CD14-positive monocyte (primary cell): Measurements from ENCODE around the gene SMARCAL1. TPM values are rescaled to one million over a fixed set of nuclear protein-coding genes. Genes with fewer than 3 reads are reported as not detected.

Experiments
- DNase-seq, 3 donors: peaks; one replicate each; pipeline ENCODE4 v3.0.0-alpha.2; 2011 to 2022
- H2AFZ ChIP-seq: 2 replicates; pipeline ENCODE4 v1.6.0; 2012; ENCODE audit warnings: mild to moderate bottlenecking, low read depth, low read length, inconsistent platforms; ENCODE audit not compliant: insufficient read depth, poor library complexity, severe bottlenecking
- H3K27ac ChIP-seq, 2 donors: 1 replicate in 1 of 2; 2 replicates in 1 of 2; pipeline ENCODE4 v1.5.1; 2012 to 2013; ENCODE audit warnings: low read length in 2 of 2, control low read depth in 1 of 2, inconsistent platforms in 1 of 2, low read depth in 1 of 2, mild to moderate bottlenecking in 1 of 2
- H3K27me3 ChIP-seq, 2 donors: one replicate each; pipeline versions ENCODE4 v1.6.0 to v1.6.1; 2011 to 2013; ENCODE audit warnings: low read length in 2 of 2; ENCODE audit not compliant: control insufficient read depth in 2 of 2, insufficient read depth in 2 of 2
- H3K36me3 ChIP-seq, 2 donors: replicated peaks in 1 of 2; 1 replicate in 1 of 2; 2 replicates in 1 of 2; pipeline versions ENCODE4 v1.5.1 to v1.6.1; 2012 to 2013; ENCODE audit warnings: low read length in 2 of 2, control low read depth in 1 of 2, inconsistent platforms in 1 of 2, mild to moderate bottlenecking in 1 of 2; ENCODE audit not compliant: insufficient read depth in 2 of 2, control insufficient read depth in 1 of 2
- H3K4me1 ChIP-seq, 2 donors: 1 replicate in 1 of 2; 2 replicates in 1 of 2; pipeline versions ENCODE4 v1.5.1 to v1.6.1; 2012 to 2013; ENCODE audit warnings: low read length in 2 of 2, control low read depth in 1 of 2, inconsistent platforms in 1 of 2, mild to moderate bottlenecking in 1 of 2, moderate library complexity in 1 of 2; ENCODE audit not compliant: insufficient read depth in 2 of 2, control insufficient read depth in 1 of 2
- H3K4me2 ChIP-seq: replicated peaks from 2 replicates; pipeline ENCODE3; 2012; ENCODE audit warnings: low read length, moderate library complexity, mild to moderate bottlenecking; ENCODE audit not compliant: poor library complexity, severe bottlenecking; ENCODE audit errors: extremely low read depth
- H3K4me3 ChIP-seq, 3 experiments: fragments of 200-600 bp in 1 of 3; sonication (generic) in 1 of 3; replicated peaks in 1 of 3; 1 replicate in 2 of 3; 2 replicates in 1 of 3; pipeline ENCODE4 v1.5.1; 2011 to 2013; ENCODE audit warnings: low read length in 3 of 3, mild to moderate bottlenecking in 3 of 3, control low read depth in 2 of 3, low read depth in 2 of 3, inconsistent platforms in 1 of 3, moderate library complexity in 1 of 3
- H3K79me2 ChIP-seq: 2 replicates; pipeline ENCODE4 v1.6.0; 2012; ENCODE audit warnings: mild to moderate bottlenecking, control low read depth, inconsistent platforms, low read length, moderate library complexity; ENCODE audit not compliant: insufficient read depth
- H3K9ac ChIP-seq: 2 replicates; pipeline ENCODE4 v1.6.0; 2017; ENCODE audit warnings: low read length, mild to moderate bottlenecking; ENCODE audit not compliant: insufficient read depth, poor library complexity, severe bottlenecking
- H3K9me3 ChIP-seq, 2 donors: replicated peaks in 1 of 2; 1 replicate in 1 of 2; 2 replicates in 1 of 2; pipeline versions ENCODE4 v1.5.1 to v1.6.1; 2012 to 2013; ENCODE audit warnings: low read length in 2 of 2, control low read depth in 1 of 2; ENCODE audit not compliant: control insufficient read depth in 1 of 2, insufficient read depth in 1 of 2
- H4K20me1 ChIP-seq: 2 replicates; pipeline ENCODE4 v1.6.0; 2012; ENCODE audit warnings: mild to moderate bottlenecking, low read length, control low read depth, moderate library complexity; ENCODE audit not compliant: insufficient read depth
- H3K27ac Mint-ChIP-seq, 7 donors: one replicate each; pipeline ENCODE4 v1.8.0; 2020; ENCODE audit warnings: mild to moderate bottlenecking in 7 of 7, mixed read lengths in 7 of 7, moderate library complexity in 6 of 7, inconsistent platforms in 2 of 7
- H3K27me3 Mint-ChIP-seq, 3 donors: one replicate each; pipeline ENCODE4 v1.8.0; 2021 to 2022; ENCODE audit warnings: low read depth in 3 of 3, mild to moderate bottlenecking in 3 of 3, mixed read lengths in 3 of 3, moderate library complexity in 3 of 3, inconsistent platforms in 1 of 3
- H3K36me3 Mint-ChIP-seq, 2 donors: one replicate each; pipeline ENCODE4 v1.8.0; 2020; ENCODE audit warnings: mixed read lengths in 2 of 2, inconsistent platforms in 1 of 2, mild to moderate bottlenecking in 1 of 2
- H3K4me1 Mint-ChIP-seq: one replicate; pipeline ENCODE4 v1.8.0; 2020; ENCODE audit warnings: mild to moderate bottlenecking, mixed read lengths
- H3K4me3 Mint-ChIP-seq, 2 donors: one replicate each; pipeline ENCODE4 v1.8.0; 2020; ENCODE audit warnings: mild to moderate bottlenecking in 2 of 2, mixed read lengths in 2 of 2, moderate library complexity in 1 of 2
- H3K9me3 Mint-ChIP-seq, 7 donors: one replicate each; pipeline ENCODE4 v1.8.0; 2020 to 2022; ENCODE audit warnings: mixed read lengths in 7 of 7, mild to moderate bottlenecking in 6 of 7, moderate library complexity in 6 of 7, inconsistent platforms in 2 of 7
- WGBS: methylation state at CpG from one replicate; pipeline ENCODE4 v1.1.5; 2013; ENCODE audit warnings: missing lambda C conversion rate; ENCODE audit not compliant: insufficient coverage; 5-methylcytosine and 5-hydroxymethylcytosine counted together
- intact Hi-C, 2 donors: fragments of 100-400 bp; cut with micrococcal nuclease; formaldehyde crosslinking; loops; one replicate each; pipeline versions ENCODE4 v1.15.0 to v1.15.1; 2023
- polyA plus RNA-seq, 3 donors: library from polyadenylated mRNA; depleted of rRNA in 1 of 3; unstranded in 2 of 3; stranded (reverse) in 1 of 3; fragments of 300-500 nt in 2 of 3; fragments of >200 nt in 1 of 3; fragmentation: Illumina TruSeq in 2 of 3; gene quantifications; 1 replicate in 2 of 3; 2 replicates in 1 of 3; pipeline ENCODE4 v1.2.3, GENCODE V29; 2012 to 2021
- TF ChIP-seq, protein P1 (sequence below): fragments of 200-600 bp; IDR thresholded peaks from one replicate; pipeline ENCODE4 v1.8.0; 2022; ENCODE audit warnings: antibody characterized with exemption, mild to moderate bottlenecking

SMARCAL1 gene
- polyA plus RNA-seq, 3 donors: 10.5 to 13.3 (median 11.5) TPM

GRCh38 chr2:216486271-216486670 is 74.0 kb downstream of the SMARCAL1 start:
- H4K20me1 ChIP-seq: no peaks in the 10 kb centered on the region
- H3K27me3 Mint-ChIP-seq: no peaks in the 10 kb centered on the region
- WGBS: no CpG with 5 or more reads among the region's 7 CpGs
- H3K36me3 Mint-ChIP-seq: peaks cover 15 to 17% of the 10 kb centered on the region in 2 donors
- TF ChIP-seq, protein P1, sequence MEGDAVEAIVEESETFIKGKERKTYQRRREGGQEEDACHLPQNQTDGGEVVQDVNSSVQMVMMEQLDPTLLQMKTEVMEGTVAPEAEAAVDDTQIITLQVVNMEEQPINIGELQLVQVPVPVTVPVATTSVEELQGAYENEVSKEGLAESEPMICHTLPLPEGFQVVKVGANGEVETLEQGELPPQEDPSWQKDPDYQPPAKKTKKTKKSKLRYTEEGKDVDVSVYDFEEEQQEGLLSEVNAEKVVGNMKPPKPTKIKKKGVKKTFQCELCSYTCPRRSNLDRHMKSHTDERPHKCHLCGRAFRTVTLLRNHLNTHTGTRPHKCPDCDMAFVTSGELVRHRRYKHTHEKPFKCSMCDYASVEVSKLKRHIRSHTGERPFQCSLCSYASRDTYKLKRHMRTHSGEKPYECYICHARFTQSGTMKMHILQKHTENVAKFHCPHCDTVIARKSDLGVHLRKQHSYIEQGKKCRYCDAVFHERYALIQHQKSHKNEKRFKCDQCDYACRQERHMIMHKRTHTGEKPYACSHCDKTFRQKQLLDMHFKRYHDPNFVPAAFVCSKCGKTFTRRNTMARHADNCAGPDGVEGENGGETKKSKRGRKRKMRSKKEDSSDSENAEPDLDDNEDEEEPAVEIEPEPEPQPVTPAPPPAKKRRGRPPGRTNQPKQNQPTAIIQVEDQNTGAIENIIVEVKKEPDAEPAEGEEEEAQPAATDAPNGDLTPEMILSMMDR: no peak
- peak overlapping the region; percentile 91 to 96 for H3K27ac ChIP-seq
- peak overlapping the region; percentile 60 for H3K4me2 ChIP-seq
- H3K27ac Mint-ChIP-seq: peak overlapping the region; percentile 87 to 99 (median 98)
- peak overlapping the region in 1 of 2 donors; percentile 65 for H3K4me3 Mint-ChIP-seq
- intact Hi-C loops: no loop called here
- peaks cover 4% of the 10 kb centered on the region for H3K79me2 ChIP-seq
- H2AFZ ChIP-seq: peak overlapping the region; percentile 67
- no peaks in the 10 kb centered on the region for H3K9me3 ChIP-seq
- peak in 2 of 3 donors; percentile 26 to 61 for DNase-seq
- H3K4me1 ChIP-seq: peaks cover 59 to 63% of the 10 kb centered on the region in 2 donors
- H3K36me3 ChIP-seq: peaks cover 0 to 11% of the 10 kb centered on the region in 2 donors
- H3K9ac ChIP-seq: peak overlapping the region; percentile 53
- peaks cover 0 to 1% (median 0%) of the 10 kb centered on the region in 7 donors for H3K9me3 Mint-ChIP-seq
- H3K4me1 Mint-ChIP-seq: peaks cover 59% of the 10 kb centered on the region
- no peaks in the 10 kb centered on the region for H3K27me3 ChIP-seq
- H3K4me3 ChIP-seq: peak overlapping the region in 1 of 3 experiments; percentile 54

GRCh38 chr2:216486708-216487107 is 74.4 kb downstream of the SMARCAL1 start:
- H3K36me3 Mint-ChIP-seq: peaks cover 13 to 14% of the 10 kb centered on the region in 2 donors
- peak overlapping the region; percentile 74 for H2AFZ ChIP-seq
- H3K36me3 ChIP-seq: peaks cover 0 to 11% of the 10 kb centered on the region in 2 donors
- peaks cover 0 to 3% (median 0%) of the 10 kb centered on the region in 7 donors for H3K9me3 Mint-ChIP-seq
- H3K27me3 Mint-ChIP-seq: no peaks in the 10 kb centered on the region
- peak overlapping the region in 1 of 3 experiments; percentile 54 for H3K4me3 ChIP-seq
- peaks cover 4% of the 10 kb centered on the region for H3K79me2 ChIP-seq
- WGBS: 0% methylated on average over 1 of the region's 4 CpGs
- TF ChIP-seq, protein P1: no peak
- H3K27ac ChIP-seq: peak overlapping the region; percentile 91 to 96
- H3K27ac Mint-ChIP-seq: peak overlapping the region; percentile 87 to 99 (median 98)
- no peaks in the 10 kb centered on the region for H4K20me1 ChIP-seq
- no peaks in the 10 kb centered on the region for H3K9me3 ChIP-seq
- H3K4me1 ChIP-seq: peaks cover 63 to 68% of the 10 kb centered on the region in 2 donors
- H3K4me2 ChIP-seq: peak overlapping the region; percentile 60
- peak overlapping the region in 1 of 2 donors; percentile 65 for H3K4me3 Mint-ChIP-seq
- peaks cover 60% of the 10 kb centered on the region for H3K4me1 Mint-ChIP-seq
- H3K27me3 ChIP-seq: no peaks in the 10 kb centered on the region
- intact Hi-C loops: no loop called here
- peak overlapping the region; percentile 53 for H3K9ac ChIP-seq
- peak; percentile 64 to 80 (median 72) for DNase-seq
